GM10266 (cell line): ENCODE data around the gene FAM151A.

Experiments used
- DNase-seq: peaks from one replicate; pipeline ENCODE4 v3.0.0; 2012; ENCODE audit errors: extremely low spot score
- TF ChIP-seq, protein P1 (sequence below): IDR thresholded peaks from 2 replicates; pipeline ENCODE4 v1.5.1; 2012; ENCODE audit warnings: mild to moderate bottlenecking, low read depth; ENCODE audit not compliant: control insufficient read depth, insufficient read depth; ENCODE audit errors: missing control alignments

The FAM151A gene

DNA sequence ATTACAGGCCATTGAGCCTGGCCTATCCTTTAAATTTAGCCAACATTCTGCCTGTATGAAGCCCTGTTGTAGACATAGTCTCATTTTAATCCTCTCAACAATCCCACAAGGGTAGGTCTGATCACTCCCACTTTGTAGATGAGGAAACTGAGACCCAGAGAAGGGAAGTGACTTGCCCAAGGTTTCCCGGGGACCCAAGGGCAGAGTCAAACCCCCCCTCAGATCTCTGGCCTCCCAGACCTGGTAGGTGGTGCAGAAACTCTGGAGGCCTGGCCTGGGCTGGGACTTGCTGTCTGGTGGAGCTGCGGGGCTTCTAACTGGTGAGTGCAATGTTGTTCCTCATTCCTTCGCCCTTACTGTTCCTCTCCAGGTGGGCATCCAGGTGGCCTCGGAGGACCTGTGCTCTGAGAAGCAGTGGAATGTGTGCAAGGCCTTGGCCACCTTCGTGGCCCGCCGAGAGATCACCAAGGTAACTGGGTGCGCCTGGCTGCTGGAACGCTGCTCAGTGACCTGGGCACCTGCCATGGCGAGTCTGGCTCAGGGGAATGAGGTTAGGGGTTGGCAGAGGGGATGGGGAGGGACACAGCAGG is 29.7 kb downstream of the FAM151A start:
- TF ChIP-seq, protein P1, sequence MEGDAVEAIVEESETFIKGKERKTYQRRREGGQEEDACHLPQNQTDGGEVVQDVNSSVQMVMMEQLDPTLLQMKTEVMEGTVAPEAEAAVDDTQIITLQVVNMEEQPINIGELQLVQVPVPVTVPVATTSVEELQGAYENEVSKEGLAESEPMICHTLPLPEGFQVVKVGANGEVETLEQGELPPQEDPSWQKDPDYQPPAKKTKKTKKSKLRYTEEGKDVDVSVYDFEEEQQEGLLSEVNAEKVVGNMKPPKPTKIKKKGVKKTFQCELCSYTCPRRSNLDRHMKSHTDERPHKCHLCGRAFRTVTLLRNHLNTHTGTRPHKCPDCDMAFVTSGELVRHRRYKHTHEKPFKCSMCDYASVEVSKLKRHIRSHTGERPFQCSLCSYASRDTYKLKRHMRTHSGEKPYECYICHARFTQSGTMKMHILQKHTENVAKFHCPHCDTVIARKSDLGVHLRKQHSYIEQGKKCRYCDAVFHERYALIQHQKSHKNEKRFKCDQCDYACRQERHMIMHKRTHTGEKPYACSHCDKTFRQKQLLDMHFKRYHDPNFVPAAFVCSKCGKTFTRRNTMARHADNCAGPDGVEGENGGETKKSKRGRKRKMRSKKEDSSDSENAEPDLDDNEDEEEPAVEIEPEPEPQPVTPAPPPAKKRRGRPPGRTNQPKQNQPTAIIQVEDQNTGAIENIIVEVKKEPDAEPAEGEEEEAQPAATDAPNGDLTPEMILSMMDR, result no peak
- no peak for DNase-seq

DNA sequence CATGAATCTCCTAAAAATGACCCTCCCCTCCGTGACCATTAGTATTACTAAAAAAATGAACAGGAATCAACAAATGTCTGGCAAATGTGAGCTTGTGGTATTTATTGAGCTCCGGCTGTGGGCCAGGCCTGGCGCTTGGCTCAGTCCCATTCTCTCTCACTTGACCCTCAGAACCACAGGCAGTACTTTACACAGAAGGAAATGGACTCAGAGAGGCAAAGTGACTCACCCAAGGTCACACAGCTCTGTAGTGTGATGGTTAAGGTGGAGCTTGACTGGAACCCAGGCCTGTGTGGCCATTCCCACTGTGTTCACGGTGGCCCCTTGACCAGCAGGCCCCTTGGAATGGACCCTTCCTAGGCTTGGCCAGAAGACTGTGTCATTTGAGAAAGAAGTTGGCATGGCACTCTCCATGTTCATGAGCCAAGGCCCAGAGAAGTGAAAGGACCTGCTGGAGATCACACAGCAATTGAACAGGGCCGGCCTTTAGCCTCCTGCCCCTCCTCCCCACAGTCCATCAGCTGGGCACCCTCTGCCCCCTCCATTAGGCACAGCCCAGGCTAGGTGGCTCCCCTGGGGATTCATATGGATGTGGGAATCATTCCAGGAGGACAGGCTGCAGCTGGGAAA is 32.1 kb downstream of the FAM151A start:
- TF ChIP-seq, protein P1, result no peak
- no peak for DNase-seq

DNA sequence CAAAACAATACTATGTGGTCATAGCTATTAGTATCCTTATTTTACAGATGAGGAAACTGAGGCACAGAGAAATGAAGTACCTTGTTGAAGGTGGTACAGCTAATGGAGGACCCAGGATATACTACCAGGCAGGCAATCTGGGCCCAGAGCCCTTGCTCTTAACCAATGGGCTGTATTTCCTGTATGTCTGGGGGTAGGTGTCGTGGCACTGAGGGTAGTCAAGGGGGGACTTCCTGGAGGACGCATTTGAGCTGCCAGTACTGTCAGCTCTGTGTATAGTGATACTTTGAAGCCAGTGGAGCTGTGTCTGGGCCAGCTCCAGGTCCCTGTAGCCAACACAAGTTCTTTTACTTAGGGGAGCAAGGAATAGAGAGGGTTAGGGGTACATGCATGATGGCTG is 34.9 kb downstream of the FAM151A start:
- TF ChIP-seq, protein P1, result no peak
- no peak for DNase-seq

DNA sequence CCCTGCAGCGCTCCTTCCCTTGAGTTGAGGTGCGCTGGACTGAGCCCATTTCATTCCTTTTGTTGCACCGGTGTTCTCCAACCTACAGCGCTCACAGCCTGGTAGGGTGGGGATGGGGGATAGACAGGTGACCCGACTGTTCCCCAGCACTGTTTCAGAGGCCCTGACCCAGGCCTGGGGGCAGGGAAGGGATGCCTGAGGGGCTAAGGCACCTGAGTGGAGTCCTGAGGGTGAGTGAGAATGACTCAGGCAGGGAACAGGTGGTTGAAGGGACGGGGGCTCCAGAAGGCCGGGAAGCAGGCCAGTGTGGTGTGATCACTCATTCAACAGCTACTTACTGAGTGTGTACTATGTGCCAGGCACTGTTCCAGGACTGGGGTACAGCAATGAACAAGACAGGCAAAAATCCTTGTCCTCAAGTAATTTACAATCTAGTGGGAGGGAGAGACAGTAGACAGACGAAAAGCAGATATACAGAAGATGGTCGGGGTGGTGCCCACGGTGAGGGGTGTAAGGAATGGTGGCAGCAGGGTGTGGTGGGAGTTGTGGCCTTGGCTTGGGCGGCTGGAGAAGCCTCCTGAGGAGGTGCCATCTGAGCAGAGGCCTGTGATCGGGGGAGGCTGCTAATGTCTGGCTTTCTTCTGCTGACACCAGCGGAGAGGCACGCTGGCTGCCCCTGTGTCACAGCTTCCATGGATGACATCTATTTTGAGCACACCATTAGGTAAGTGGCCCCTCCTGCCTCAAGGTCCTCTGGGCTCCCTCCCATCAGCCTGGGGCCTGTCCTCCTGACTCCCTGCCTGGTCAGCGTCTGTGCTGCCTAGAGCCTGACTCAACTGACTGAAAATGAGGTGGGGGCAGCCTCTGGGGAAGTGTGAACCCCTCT is 37.9 kb downstream of the FAM151A start:
- TF ChIP-seq, protein P1, result no peak
- DNase-seq, result no peak

DNA sequence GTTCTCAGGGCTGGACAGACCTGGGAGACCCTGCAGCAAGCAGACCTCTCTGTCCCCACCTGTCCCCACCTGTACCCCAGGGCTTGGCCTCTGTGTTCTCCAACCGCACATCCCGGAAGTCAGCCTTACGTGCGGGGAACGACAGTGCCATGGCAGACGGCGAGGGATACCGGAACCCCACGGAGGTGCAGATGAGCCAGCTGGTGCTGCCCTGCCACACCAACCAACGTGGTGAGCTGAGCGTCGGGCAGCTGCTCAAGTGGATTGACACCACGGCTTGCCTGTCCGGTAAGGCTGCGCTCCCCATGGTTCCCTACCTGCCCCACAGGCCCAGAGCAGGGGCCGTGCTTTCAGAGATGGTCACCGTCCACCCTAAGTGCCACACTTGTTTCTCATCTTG is 38.8 kb downstream of the FAM151A start:
- DNase-seq, result no peak

DNA sequence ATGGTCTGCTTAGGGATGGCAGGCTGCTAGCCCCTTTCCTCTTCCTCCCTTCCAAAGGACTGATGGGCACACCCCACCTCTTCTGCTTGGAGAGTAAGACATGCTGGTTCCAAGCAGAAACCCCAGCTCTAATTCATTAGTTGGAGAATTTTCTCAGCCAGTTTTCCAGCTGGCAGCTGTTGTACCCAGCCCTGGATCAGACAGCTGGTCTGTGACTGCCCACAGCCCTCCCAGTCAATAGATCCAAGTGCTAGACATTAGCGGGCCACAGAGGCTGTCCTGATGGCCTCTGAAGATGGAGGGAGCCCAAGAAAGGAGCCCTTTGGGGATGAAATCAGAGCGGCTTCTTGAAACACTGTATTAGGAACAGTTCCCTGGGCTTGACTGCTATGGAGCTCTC is 39.5 kb downstream of the FAM151A start:
- DNase-seq, result no peak
- TF ChIP-seq, protein P1, result no peak

More for the DNA sequence above, 38.8 kb downstream of the FAM151A start:
- TF ChIP-seq, protein P1, result no peak
